Measurements from ENCODE around the gene CRB3. TPM values are rescaled to one million over a fixed set of nuclear protein-coding genes. Genes with fewer than 3 reads are reported as not detected.

CRB3 gene
- total and polyA plus RNA-seq, 2 of the 13 experiments (the other 11 are each of a cell fraction or from before 2014, with no cell fraction given), result 10.6 to 25.6 TPM

- TF ChIP-seq ZNF607 (CRISPR knock-in tag; IDR thresholded peaks at IDR 0.05; ENCODE audit: borderline replicate concordance), result 0 out of 2 replicates have a peak, but pooled peaks have one; percentile 29
- TF ChIP-seq CSRNP2 (CRISPR knock-in tag; conservative IDR thresholded peaks at IDR 0.05; ENCODE audit: low read depth), result no peak
- TF ChIP-seq ZSCAN31 (CRISPR knock-in tag; IDR thresholded peaks at IDR 0.05; ENCODE audit: low read depth), result no peak
- no peak for TF ChIP-seq ZNF367 (CRISPR knock-in tag; IDR thresholded peaks at IDR 0.05; ENCODE audit: borderline replicate concordance)
- no peak for TF ChIP-seq STAG1 (CRISPR knock-in tag; IDR thresholded peaks at IDR 0.05)
- no peak for TF ChIP-seq ZNF782 (CRISPR knock-in tag; IDR thresholded peaks at IDR 0.05; ENCODE audit: borderline replicate concordance)
- TF ChIP-seq ZNF24 (IDR thresholded peaks at IDR 0.05), result no peak
- TF ChIP-seq TCF7 (IDR thresholded peaks at IDR 0.05; ENCODE audit: low read depth), result no peak
- 0 out of 2 replicates have a peak, but pooled peaks have one; percentile 42 for TF ChIP-seq MYNN (CRISPR knock-in tag; IDR thresholded peaks at IDR 0.05; ENCODE audit: low read depth)
- peak; percentile 26; the same call in 1 of the 2 replicates for TF ChIP-seq ARID4A (CRISPR knock-in tag; IDR thresholded peaks at IDR 0.05; ENCODE audit: borderline replicate concordance)
- TF ChIP-seq PCBP2 (optimal IDR thresholded peaks at IDR 0.05; ENCODE audit: low read depth, low read length, poor library complexity, severe bottlenecking), result no peak
- TF ChIP-seq TFDP2 (CRISPR knock-in tag; IDR thresholded peaks at IDR 0.05), result no peak
- no peak for TF ChIP-seq HCFC1 (IDR thresholded peaks at IDR 0.05; ENCODE audit: low read depth, low read length)
- no peak for TF ChIP-seq TBX3 (IDR thresholded peaks at IDR 0.05; ENCODE audit: borderline replicate concordance)
- 0 out of 2 replicates have a peak, but pooled peaks have one; percentile 12 for TF ChIP-seq ZNF276 (CRISPR knock-in tag; IDR thresholded peaks at IDR 0.05; ENCODE audit: low read depth)
- TF ChIP-seq ZNF34 (CRISPR knock-in tag; IDR thresholded peaks at IDR 0.05; ENCODE audit: borderline replicate concordance), result no peak
- no peak for TF ChIP-seq MLLT10 (CRISPR knock-in tag; IDR thresholded peaks at IDR 0.05)
- TF ChIP-seq TGIF2 (CRISPR knock-in tag; IDR thresholded peaks at IDR 0.05), result no peak
- no peak for TF ChIP-seq ZNF629 (CRISPR knock-in tag; conservative IDR thresholded peaks at IDR 0.05)
- TF ChIP-seq JUND (CRISPR knock-in tag; IDR thresholded peaks at IDR 0.05), result no peak
- TF ChIP-seq GTF2F1 (IDR thresholded peaks at IDR 0.05; ENCODE audit: low read length), result no peak
- no peak for TF ChIP-seq DPF2 (CRISPR knock-in tag; IDR thresholded peaks at IDR 0.05; ENCODE audit: borderline replicate concordance, low read depth)
Observed at GRCh38 chr19:6476155-6476895, 12.3 kb downstream of the CRB3 start (continued).

Data from HepG2 (cell line).